Uterus (tissue), 2 donors: Measurements from ENCODE around the gene PDE5A.

Experiments
- CTCF ChIP-seq, 4 experiments: fragments of 200-600 bp in 2 of 4; fragments of 450-650 bp in 2 of 4; sonication (generic) in 2 of 4; IDR thresholded peaks; one replicate each; pipeline ENCODE4 v1.5.1; 2016 to 2019; ENCODE audit warnings: antibody characterized with exemption in 4 of 4, mild to moderate bottlenecking in 2 of 4, moderate library complexity in 1 of 4
- POLR2A ChIP-seq, 2 donors: fragments of 450-650 bp; IDR thresholded peaks; one replicate each; pipeline ENCODE4 v1.6.1; 2016; ENCODE audit warnings: antibody characterized with exemption in 2 of 2, mild to moderate bottlenecking in 1 of 2, moderate library complexity in 1 of 2

GRCh38 chr4:119615068-119615719 is 13.4 kb downstream of the PDE5A start:
- TF ChIP-seq POLR2A (IDR thresholded peaks at IDR 0.05) (no peak), CTCF (IDR thresholded peaks at IDR 0.05) (no peak)
